Fibroblast of pulmonary artery (primary cell): ENCODE measurements around the gene CAMK1D.

Experiments used
- DNase-seq: peaks from one replicate; pipeline ENCODE4 v3.0.0-alpha.2; 2010; ENCODE audit warnings: low read depth
- H3K4me3 ChIP-seq: replicated peaks from 2 replicates; pipeline ENCODE4 v1.5.1; 2011; ENCODE audit warnings: low read depth, mild to moderate bottlenecking, control low read depth, low read length, moderate library complexity
- CTCF ChIP-seq: IDR thresholded peaks from 2 replicates; pipeline ENCODE4 v1.5.1; 2011; ENCODE audit warnings: mild to moderate bottlenecking, control low read depth, low read length, inconsistent platforms; ENCODE audit errors: missing control alignments

The CAMK1D gene

GRCh38 chr10:12597788-12598765, 248.7 kb downstream of the CAMK1D start:
- H3K4me3 ChIP-seq: no peak overlapping the region
- no peak for TF ChIP-seq CTCF
- no peak for DNase-seq

GRCh38 chr10:12600652-12601051, 251.3 kb downstream of the CAMK1D start:
- no peak for TF ChIP-seq CTCF
- H3K4me3 ChIP-seq: no peak overlapping the region
- no peak for DNase-seq

- no peak for TF ChIP-seq CTCF
- no peak for DNase-seq
- H3K4me3 ChIP-seq: no peak overlapping the region
These were observed 253.2 kb downstream of the CAMK1D start for GRCh38 chr10:12602521-12602920.

GRCh38 chr10:12603766-12604470, 254.6 kb downstream of the CAMK1D start:
- no peak for TF ChIP-seq CTCF
- no peak overlapping the region for H3K4me3 ChIP-seq
- no peak for DNase-seq

GRCh38 chr10:12605580-12606405, 256.4 kb downstream of the CAMK1D start:
- no peak for TF ChIP-seq CTCF
- DNase-seq: peak; percentile 7
- H3K4me3 ChIP-seq: no peak overlapping the region

GRCh38 chr10:12606461-12606860, 257.1 kb downstream of the CAMK1D start:
- no peak overlapping the region for H3K4me3 ChIP-seq
- no peak for TF ChIP-seq CTCF
- no peak for DNase-seq
